ENCODE results near the gene IQCF6. TPM values are rescaled to one million over a fixed set of nuclear protein-coding genes. Genes with fewer than 3 reads are reported as not detected.

IQCF6 gene
- polyA plus RNA-seq, 3 donors: not detected

DNA sequence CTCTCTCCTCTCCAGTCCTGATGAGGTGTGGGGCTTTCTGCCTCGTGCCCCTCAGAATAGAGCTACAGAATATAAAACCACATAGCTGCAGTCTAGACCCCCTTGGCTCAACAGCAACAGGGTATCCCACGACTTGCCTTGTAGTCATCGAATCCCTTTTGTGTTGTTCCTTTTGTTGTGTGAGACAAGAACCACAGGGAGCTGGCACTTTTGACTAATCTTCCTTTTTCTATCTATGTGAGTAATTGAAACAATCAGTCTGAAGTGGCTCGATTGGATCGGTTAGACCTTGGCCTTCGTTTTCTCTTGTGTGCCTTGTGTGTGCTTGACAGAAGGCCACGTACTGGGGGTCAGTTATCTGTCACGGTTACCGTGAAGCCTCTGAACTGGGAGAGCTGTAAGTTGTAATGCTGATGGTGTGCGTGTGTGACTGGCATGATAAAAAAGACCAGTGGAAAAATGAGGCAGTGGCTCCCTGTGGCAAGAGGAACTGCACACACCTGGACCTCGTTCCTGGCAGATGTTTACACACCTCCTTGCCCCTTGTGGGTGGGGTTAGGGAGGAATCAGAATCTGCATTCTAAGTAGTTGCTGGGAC is 23.2 kb upstream of the IQCF6 start:
- Mint-ChIP-seq H3K9me3 (no peaks in the 10 kb centered on the region), H3K36me3 (no peaks in the 10 kb centered on the region), H3K27me3 (ENCODE audit: low read depth in 3 of 3) (peaks cover 7 to 16% (median 9%) of the 10 kb centered on the region in 3 donors), H3K4me1 (no peaks in the 10 kb centered on the region), H3K27ac (no peak overlapping the region), H3K4me3 (no peak overlapping the region)
- H3K4me1 ChIP-seq (ENCODE audit: control insufficient read depth in 1 of 2, insufficient read depth in 2 of 2, low read length in 2 of 2): no peaks in the 10 kb centered on the region
- no peak for TF ChIP-seq CTCF (IDR thresholded peaks at IDR 0.05)
- intact Hi-C loops (cut with micrococcal nuclease): loop anchor here in 1 of 2 donors (5.0 to 10.0 kb wide), 2 partner anchors 85 to 297 kb away; partner anchors contain the start of gene DCAF1
- DNase-seq: no peak
- no peak overlapping the region for H2AFZ ChIP-seq (ENCODE audit: insufficient read depth, low read depth, low read length, poor library complexity, severe bottlenecking)
- H3K9me3 ChIP-seq (replicated peaks in 1 of 2; ENCODE audit: control insufficient read depth in 1 of 2, insufficient read depth in 1 of 2, low read length in 2 of 2): no peaks in the 10 kb centered on the region
- H3K79me2 ChIP-seq (ENCODE audit: insufficient read depth, low read length): no peaks in the 10 kb centered on the region
- H3K4me2 ChIP-seq (replicated peaks; ENCODE audit: extremely low read depth, low read length, poor library complexity, severe bottlenecking): no peak overlapping the region
- no peak overlapping the region for H3K9ac ChIP-seq (ENCODE audit: insufficient read depth, low read length, poor library complexity, severe bottlenecking)
- H3K27me3 ChIP-seq (ENCODE audit: control insufficient read depth in 2 of 2, insufficient read depth in 2 of 2, low read length in 2 of 2): no peaks in the 10 kb centered on the region
- 82% methylated on average over 8 of the region's 11 CpGs for WGBS (ENCODE audit: insufficient coverage)
- H4K20me1 ChIP-seq (ENCODE audit: insufficient read depth, low read length): no peaks in the 10 kb centered on the region
- H3K36me3 ChIP-seq (replicated peaks in 1 of 2; ENCODE audit: control insufficient read depth in 1 of 2, insufficient read depth in 2 of 2, low read length in 2 of 2): no peaks in the 10 kb centered on the region
- no peak overlapping the region for H3K27ac ChIP-seq (ENCODE audit: low read depth in 1 of 2, low read length in 2 of 2)
- H3K4me3 ChIP-seq (replicated peaks in 1 of 3; ENCODE audit: low read depth in 2 of 3, low read length in 3 of 3): no peak overlapping the region

DNA sequence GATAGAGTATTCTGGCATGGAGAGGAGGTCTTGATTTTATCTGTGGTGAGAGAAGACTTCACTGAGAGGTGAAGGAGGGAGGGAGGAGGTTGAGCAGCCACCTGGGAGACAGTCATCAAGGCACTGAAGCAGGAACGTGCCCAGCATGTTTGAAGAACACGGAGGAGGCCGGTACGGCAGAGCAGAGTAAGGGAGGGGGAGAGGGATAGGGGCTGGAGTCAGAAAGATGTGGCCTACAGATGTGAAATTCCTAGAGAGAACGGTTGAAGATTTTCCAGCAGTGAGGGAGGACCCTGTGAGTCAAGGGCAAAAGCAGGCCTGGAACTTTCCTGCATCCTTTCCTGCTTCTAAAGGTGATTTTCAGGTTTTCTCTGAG is 21.7 kb upstream of the IQCF6 start:
- peaks cover 4% of the 10 kb centered on the region for H3K4me1 Mint-ChIP-seq
- intact Hi-C loops (cut with micrococcal nuclease): loop anchor here in 1 of 2 donors (5.0 to 10.0 kb wide), 2 partner anchors 83 to 296 kb away; partner anchors contain the start of gene DCAF1
- no peak overlapping the region for H3K27ac Mint-ChIP-seq

More for the DNA sequence above, 21.7 kb upstream of the IQCF6 start:
- H4K20me1 ChIP-seq (ENCODE audit: insufficient read depth, low read length): no peaks in the 10 kb centered on the region
- Mint-ChIP-seq H3K9me3 (no peaks in the 10 kb centered on the region), H3K36me3 (no peaks in the 10 kb centered on the region), H3K27me3 (ENCODE audit: low read depth in 3 of 3) (peaks cover 10 to 19% (median 12%) of the 10 kb centered on the region in 3 donors), H3K4me3 (no peak overlapping the region)
- H3K4me2 ChIP-seq (replicated peaks; ENCODE audit: extremely low read depth, low read length, poor library complexity, severe bottlenecking): no peak overlapping the region
- H3K9me3 ChIP-seq (replicated peaks in 1 of 2; ENCODE audit: control insufficient read depth in 1 of 2, insufficient read depth in 1 of 2, low read length in 2 of 2): no peaks in the 10 kb centered on the region
- H3K79me2 ChIP-seq (ENCODE audit: insufficient read depth, low read length): no peaks in the 10 kb centered on the region
- H3K36me3 ChIP-seq (replicated peaks in 1 of 2; ENCODE audit: control insufficient read depth in 1 of 2, insufficient read depth in 2 of 2, low read length in 2 of 2): no peaks in the 10 kb centered on the region
- no peak overlapping the region for H3K4me3 ChIP-seq (replicated peaks in 1 of 3; ENCODE audit: low read depth in 2 of 3, low read length in 3 of 3)
- WGBS (ENCODE audit: insufficient coverage): 99% methylated on average over 5 of the region's 5 CpGs
- no peaks in the 10 kb centered on the region for H3K27me3 ChIP-seq (ENCODE audit: control insufficient read depth in 2 of 2, insufficient read depth in 2 of 2, low read length in 2 of 2)
- no peak overlapping the region for H3K27ac ChIP-seq (ENCODE audit: low read depth in 1 of 2, low read length in 2 of 2)
- peaks cover 4 to 5% of the 10 kb centered on the region in 2 donors for H3K4me1 ChIP-seq (ENCODE audit: control insufficient read depth in 1 of 2, insufficient read depth in 2 of 2, low read length in 2 of 2)
- TF ChIP-seq CTCF (IDR thresholded peaks at IDR 0.05): no peak
- no peak overlapping the region for H3K9ac ChIP-seq (ENCODE audit: insufficient read depth, low read length, poor library complexity, severe bottlenecking)
- no peak overlapping the region for H2AFZ ChIP-seq (ENCODE audit: insufficient read depth, low read depth, low read length, poor library complexity, severe bottlenecking)
- DNase-seq: no peak
